22Rv1 (cell line): ENCODE measurements around the gene AP1M1.

Source experiments
- ZFX ChIP-seq: fragments of 450-650 bp; IDR thresholded peaks from 2 replicates; pipeline ENCODE4 v1.6.1; 2017; ENCODE audit warnings: antibody characterized with exemption, borderline replicate concordance
- TF ChIP-seq, protein P1 (sequence below): fragments of 450-650 bp; IDR thresholded peaks from 2 replicates; pipeline ENCODE4 v1.5.1; 2017; ENCODE audit warnings: mild to moderate bottlenecking

DNA sequence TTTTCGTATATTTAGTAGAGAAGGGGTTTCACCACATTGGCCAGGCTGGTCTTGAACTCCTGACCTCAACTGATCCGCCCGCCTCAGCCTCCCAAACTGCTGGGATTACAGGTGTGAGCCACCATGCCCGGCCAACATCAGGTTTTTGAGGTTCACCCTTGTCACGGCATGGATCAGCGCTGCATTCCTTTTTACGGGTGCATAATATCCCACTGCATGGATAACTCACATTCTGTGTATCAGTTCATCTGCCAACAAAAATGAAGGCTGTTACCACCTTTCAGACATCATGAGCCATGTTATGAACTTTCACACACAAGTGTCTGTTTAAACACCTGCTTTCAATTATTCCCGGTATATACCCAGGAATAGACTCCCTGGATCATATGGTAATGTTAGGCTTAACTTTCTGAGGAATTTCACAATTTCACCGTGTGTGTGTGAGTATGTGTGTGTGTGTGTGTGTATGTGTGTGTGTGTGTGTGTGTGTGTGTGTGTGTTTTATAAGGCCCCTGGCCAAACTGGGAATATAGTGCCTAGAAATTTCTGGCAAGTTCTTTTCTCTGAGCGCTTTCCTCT lies 52.2 kb downstream of the AP1M1 start:
- TF ChIP-seq, protein P1, sequence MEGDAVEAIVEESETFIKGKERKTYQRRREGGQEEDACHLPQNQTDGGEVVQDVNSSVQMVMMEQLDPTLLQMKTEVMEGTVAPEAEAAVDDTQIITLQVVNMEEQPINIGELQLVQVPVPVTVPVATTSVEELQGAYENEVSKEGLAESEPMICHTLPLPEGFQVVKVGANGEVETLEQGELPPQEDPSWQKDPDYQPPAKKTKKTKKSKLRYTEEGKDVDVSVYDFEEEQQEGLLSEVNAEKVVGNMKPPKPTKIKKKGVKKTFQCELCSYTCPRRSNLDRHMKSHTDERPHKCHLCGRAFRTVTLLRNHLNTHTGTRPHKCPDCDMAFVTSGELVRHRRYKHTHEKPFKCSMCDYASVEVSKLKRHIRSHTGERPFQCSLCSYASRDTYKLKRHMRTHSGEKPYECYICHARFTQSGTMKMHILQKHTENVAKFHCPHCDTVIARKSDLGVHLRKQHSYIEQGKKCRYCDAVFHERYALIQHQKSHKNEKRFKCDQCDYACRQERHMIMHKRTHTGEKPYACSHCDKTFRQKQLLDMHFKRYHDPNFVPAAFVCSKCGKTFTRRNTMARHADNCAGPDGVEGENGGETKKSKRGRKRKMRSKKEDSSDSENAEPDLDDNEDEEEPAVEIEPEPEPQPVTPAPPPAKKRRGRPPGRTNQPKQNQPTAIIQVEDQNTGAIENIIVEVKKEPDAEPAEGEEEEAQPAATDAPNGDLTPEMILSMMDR: no peak
- no peak for TF ChIP-seq ZFX
